Effector CD4-positive, alpha-beta T cell (primary cell): Measurements from ENCODE around the gene PCSK6.

Experiments
- DNase-seq: peaks from one replicate; pipeline ENCODE4 v3.0.0-alpha.2; 2020

PCSK6 gene

DNA sequence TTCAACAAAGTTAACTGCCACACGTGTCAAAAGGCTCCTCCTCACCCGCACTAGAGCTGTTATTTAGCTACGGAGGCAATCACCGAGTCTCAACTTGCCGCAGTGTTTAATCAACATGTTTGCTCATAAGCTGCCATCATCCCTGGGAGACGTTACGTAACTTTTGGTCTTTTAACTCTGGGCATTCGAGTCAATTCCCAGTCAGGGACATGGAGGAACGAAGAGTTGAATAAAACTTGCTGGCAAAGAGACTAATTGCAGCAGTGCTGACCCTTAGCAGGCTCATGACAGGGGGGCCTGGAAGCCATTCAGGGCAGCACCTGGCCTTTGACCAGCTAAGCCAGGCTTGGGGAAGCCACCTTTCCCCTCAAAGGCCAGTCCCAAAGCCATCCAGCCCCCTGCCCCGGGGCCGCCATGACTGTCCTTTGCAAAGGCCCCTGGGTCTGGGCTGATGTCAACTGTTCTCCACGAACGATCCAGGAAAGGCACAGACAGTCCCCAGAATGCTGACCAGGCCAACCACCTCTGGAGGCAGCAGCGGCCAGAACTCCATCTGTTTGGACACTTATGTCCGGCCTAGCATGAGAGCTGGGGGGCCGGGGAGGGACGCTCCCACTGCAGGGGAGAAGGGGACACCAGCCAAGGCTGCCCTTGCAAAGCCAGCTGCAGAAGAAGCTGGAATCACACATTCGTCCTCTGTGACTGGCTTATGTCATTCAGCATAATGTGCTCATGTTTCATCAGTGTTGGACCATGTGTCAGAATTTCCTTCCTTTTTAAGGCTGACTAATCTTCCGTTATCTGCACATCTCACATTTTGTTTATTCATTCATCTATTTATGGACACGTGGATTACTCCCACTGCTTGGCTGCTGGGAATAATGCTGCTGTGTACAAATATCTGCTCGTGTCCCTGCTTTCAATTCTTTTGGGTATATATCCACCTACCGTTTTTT is 43.7 kb downstream of the PCSK6 start:
- no peak for DNase-seq

DNA sequence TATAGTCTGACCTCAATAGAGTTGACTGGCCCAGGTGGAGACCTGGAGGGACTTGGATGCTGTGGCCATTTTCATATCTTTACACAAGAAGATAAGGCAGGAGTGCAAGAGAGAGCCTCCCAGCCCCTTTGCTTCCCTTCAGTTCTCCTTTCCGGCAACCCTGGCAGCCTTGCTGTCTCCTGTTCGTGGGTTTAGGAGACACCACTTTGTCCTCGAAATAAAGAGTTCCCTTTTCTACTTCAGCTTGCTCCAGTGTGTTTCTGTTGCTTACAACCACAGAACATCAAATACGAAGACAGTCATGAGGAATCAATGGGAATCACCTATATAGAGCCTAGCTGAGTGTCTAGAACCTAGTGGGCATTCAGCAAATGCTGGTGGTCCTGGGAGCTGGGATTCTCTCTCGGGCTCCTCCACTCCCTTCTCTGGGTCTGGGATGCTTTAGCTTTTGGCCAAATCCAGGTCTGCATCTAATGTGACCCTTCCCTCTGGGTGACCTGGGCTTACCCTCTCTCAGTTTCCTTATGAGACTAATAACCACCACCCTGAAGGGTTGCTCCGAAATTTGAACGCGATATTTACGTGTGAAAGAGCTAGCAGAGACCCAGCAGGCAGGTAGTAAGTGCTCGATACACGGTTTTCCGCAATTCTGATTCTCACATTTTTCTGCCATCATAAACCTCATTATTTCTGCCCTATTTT is 44.5 kb downstream of the PCSK6 start:
- no peak for DNase-seq

DNA sequence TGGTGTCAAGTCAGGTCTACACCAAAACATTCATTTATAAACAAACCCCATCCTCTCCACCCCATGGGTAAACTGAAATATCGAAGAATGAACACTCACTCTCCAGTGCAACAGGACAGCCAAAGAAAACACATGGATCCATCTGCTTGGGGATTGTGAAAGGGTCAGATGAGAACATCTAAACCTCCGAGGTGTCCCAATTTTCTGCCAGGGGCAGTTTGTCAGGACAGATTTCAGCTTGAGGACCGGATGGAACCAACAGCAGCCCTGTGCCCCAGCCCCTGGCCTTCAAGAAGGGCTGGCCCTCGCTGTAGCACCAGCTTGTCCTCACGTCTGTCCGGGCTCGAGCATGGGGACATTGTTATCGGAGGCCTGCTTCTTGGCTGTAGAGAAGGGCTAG is 45.5 kb downstream of the PCSK6 start:
- DNase-seq: no peak

- no peak for DNase-seq
These were observed 47.2 kb downstream of the PCSK6 start for GRCh38 chr15:101442272-101442671.

- no peak for DNase-seq
These were observed 47.8 kb downstream of the PCSK6 start for GRCh38 chr15:101441696-101442095.

GRCh38 chr15:101440846-101441590 is 48.5 kb downstream of the PCSK6 start:
- no peak for DNase-seq

DNA sequence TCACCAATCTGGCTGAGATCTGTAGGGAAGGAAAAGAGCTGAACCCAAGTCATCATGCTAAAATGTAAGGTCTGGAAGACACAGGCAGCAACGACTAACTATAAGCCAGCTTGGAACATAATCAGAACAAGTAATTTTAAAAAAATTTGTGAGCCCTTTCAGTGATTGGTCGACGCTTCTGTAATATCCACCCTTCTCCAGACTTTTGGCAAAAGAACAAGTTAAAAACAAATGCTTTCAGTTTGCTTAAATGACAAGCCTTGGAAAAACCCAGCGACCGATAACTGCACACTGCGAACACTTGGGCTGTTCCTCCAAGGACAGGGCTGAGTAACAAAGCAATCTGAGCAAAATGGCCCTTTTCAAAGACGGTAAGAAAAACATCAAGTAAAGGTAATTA is 49.6 kb downstream of the PCSK6 start:
- DNase-seq: no peak

DNA sequence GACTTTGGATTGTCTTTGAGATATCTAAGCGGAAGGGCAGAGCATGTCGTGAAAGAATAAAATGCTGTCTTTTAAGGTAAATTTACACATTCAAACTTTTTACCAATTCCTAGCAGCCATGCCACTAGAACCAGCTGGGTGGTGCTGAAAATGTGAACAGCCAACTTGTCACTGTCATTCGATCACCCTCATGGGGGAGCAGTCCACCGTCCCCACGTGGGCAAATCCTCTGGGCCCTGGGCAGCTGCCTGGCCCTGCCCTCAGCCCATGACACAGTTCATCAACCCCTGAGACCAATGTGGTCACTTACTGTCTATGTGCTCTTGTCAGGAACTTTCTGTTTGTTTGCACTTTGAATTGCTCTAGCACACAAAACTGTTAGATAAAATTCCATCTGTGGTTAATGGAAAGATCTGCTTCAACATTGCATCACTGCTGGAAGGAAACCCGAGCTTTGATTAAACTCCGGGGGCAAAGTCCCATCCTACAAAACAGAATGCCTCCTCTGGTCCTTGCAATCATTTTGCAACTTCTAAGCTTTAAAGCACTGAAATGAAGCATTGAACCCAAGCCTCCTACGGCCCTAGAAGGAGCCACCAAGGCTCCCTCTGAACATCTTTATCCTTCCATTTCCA is 50.1 kb downstream of the PCSK6 start:
- DNase-seq: no peak

DNA sequence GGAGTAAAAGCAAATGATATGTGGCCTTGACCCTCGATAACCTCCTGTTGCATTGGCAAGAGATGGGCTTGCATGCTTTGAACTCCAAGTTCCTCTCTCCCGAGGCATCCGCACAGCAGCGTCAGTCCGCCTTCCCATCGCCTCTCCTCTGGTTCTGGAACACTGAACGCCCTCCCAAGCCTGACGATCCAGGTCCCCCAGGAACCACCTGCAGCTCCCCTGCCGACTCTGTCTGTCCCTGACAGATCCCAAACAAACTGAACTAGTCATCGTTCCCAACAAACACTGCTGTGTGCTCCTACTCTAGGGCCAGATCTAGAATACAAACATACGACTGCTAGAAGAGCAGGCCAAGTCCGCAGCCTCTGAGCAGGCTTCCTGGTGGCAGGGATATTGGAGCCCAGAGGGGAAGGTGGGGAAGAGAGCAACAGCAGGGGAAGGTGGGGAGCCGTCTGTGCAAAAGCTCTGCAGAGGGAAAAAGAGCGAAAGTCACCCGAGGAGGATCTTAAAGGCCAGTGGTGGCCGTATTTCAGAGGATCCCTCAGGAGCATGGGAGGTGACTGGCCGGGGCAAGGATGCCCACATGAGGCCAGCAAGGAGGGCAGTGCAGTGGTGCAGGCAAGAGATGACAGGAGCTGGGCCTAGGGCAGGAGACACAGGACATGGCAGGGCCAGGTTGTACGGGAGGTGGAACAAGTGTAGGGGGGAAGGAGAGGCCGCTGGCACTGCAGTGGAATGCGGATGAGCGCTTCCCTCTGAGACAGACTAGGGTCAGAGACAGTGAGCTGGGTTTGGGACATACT is 50.8 kb downstream of the PCSK6 start:
- DNase-seq: no peak

GRCh38 chr15:101437618-101438481 is 51.7 kb downstream of the PCSK6 start:
- DNase-seq: no peak

DNA sequence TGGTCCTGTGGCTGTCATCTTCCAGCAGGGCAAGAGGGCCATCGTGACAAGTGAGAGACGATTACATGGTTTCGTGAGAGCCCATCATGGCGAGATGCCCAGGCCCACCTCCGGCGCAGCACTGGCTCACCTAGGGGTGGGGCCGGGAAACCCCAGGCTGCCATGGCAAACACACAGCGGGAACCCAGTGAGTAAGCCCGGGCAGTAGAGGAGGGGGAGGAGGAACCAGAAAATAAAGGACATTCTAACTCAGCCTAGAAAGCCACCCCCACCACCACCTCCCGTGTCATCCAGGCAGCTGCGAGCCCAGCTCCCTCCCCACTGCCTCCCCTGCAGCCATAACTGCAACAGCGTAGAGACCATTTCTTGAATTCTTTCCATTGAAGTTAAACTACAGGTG is 52.3 kb downstream of the PCSK6 start:
- no peak for DNase-seq

GRCh38 chr15:101436526-101436925 is 53.0 kb downstream of the PCSK6 start:
- DNase-seq: no peak

- no peak for DNase-seq
These were observed 53.7 kb downstream of the PCSK6 start for GRCh38 chr15:101435761-101436160.

DNA sequence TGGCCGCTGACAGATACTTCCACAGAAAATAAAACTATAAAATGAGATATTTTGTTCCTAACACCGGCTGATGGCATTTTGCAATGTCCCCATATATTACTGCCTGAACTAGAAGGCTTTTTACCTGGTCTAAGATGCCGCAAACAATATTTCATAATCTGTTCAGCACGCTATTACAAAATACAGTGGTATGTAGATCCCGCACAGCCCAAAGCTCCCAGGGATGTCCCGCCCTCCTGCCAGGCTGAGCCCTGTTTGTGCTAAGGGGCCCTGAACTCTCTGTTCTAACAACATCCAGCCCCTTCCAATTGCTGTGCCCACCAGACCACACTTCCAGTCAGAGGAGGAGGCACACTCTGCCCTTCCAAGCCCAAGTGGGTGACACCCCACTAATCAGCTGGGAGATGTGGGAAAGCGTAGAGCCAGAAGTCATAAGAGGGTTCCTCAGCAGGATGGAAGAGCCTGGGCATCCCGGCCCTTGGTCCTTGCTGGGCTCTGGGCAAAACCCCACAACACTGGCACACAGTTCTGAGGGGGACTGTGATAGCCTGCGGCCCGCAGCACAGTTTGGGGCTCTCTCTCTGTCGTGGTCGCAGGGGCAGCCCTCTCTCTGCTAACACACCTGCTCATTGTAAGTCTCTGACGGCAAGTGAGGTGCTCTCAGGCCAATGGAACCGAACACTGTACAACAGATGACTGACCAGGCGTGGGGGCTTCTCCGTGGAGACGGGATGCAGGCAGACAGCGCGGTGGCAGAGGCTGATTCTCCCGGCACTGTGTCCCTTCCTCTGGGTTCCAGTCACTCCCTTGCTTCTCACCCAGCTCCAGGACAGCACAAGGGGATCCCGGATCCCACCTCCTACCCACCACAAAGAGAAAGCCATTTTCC is 55.2 kb downstream of the PCSK6 start:
- DNase-seq: no peak

DNA sequence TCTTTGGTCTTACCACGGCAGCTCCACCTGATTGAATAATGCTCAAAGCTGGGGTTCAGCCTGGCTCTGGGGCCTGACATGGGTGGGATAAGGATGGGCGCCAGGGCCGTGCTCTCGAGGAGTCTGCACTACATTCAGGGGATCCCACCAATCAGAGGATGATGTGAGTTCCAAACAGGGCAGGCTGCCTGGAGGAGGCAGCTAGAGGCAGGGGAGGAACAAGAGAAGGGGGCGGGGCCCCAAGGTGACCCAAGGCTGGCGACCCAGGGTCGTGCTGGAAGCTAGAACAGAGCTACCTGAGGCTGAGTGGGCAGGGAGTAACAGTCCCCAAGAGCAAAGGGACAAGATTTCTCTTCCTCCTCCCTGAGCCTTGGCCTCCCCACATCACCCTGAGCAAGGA is 56.1 kb downstream of the PCSK6 start:
- DNase-seq: no peak

DNA sequence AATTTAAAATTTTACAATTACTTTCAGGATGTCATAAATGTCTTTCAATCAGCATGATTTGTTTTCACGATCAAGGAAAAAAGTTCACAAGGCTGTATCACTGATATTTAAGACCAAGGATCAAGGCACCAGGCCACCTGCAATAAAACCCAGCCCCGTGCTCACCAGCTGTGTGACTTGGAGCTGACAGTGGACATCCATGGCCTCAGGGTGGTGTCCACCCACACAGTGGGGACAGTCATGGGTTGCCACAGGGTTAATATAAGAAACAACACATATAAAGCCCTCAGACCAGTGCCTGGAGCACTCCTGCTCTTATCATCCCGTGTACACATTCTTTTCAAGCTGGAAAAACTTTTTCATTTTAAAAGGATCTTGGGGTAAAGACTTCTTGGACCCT is 56.5 kb downstream of the PCSK6 start:
- no peak for DNase-seq

DNA sequence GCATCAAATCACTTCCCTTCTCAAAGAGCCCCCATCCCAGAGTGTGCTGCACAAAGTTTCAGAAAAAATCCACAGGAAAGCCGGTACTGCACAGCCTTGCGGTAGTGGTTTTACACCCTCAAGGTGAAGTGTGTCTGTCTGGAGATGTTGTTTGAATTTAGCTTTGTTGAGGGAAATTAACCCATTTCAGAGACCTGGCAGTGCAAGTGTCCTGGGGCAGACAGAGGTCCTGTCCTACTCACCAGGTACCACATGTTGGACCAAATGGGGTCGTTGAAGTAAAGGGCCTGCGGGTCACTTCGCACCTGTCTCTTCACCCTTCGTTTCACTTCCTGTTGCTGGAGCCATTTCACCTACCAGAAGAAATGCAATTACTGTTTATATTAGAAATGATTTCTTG is 57.8 kb downstream of the PCSK6 start:
- DNase-seq: no peak

GRCh38 chr15:101431301-101431700 is 58.2 kb downstream of the PCSK6 start:
- DNase-seq: no peak

GRCh38 chr15:101429646-101430045 is 59.9 kb downstream of the PCSK6 start:
- no peak for DNase-seq

DNA sequence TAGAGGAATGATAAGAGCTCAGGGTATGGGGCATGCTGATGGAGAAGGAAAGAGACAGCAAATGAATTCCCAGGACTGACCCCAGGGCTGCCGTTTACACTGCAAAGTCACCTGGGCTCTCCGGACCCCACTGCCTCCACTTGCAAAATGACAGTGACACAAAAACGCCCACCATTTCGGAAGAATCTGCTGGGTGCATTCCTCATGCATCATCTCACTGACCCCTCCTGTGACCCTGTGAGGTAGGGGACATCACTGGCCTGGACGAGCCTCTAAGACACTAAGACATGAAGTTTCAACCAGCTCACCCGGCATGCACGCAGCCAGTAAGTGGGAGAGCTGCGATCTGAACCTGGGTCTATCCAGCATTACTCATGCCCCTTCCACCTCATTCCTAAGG is 60.3 kb downstream of the PCSK6 start:
- no peak for DNase-seq
